ENCODE results near the gene VCAN.

DNA sequence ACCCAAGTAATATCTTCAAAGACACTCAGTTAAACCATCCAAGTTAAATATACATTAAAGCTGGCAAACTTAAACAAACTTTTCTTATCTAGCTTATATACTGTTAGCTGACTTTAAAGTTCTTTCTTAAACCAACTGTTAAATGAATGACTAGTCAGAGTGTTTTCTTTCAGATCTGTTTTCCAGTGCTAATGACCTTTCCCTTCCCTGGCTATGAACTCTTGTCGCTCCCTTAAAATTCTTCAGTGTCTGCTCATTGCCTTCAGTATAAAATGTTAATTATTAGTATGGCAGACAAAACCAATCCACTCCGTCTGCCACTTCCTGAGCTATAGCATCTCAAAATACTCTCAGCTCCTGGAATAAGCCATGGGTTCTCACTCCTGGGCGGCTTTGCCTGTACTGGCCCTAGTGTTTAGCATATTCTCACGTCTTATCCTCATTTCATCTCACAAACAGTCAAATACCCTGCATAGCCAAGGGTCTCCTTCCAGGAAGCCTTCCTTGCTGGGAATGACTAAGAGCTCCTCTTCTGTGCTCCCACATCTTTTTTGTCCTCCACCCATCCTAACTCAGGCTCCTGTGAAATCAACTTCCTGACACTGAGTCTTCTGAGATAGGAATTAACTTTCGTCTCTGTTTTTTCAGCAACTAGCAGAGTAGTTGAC lies 87.7 kb downstream of the VCAN start:
- TF ChIP-seq EZH2 (IDR thresholded peaks at IDR 0.05; ENCODE audit: insufficient read depth, poor library complexity, severe bottlenecking), result no peak
- TF ChIP-seq EZH2phosphoT487 (IDR thresholded peaks at IDR 0.05; ENCODE audit: insufficient read depth, low read depth), result no peak
